ENCODE measurements around the gene MAGEA2B.
"Not testable (repeated sequence)": the region's sequence is repeated elsewhere in the genome, so short reads cannot be mapped to it uniquely, and the experiment has no call there.

The MAGEA2B gene

DNA sequence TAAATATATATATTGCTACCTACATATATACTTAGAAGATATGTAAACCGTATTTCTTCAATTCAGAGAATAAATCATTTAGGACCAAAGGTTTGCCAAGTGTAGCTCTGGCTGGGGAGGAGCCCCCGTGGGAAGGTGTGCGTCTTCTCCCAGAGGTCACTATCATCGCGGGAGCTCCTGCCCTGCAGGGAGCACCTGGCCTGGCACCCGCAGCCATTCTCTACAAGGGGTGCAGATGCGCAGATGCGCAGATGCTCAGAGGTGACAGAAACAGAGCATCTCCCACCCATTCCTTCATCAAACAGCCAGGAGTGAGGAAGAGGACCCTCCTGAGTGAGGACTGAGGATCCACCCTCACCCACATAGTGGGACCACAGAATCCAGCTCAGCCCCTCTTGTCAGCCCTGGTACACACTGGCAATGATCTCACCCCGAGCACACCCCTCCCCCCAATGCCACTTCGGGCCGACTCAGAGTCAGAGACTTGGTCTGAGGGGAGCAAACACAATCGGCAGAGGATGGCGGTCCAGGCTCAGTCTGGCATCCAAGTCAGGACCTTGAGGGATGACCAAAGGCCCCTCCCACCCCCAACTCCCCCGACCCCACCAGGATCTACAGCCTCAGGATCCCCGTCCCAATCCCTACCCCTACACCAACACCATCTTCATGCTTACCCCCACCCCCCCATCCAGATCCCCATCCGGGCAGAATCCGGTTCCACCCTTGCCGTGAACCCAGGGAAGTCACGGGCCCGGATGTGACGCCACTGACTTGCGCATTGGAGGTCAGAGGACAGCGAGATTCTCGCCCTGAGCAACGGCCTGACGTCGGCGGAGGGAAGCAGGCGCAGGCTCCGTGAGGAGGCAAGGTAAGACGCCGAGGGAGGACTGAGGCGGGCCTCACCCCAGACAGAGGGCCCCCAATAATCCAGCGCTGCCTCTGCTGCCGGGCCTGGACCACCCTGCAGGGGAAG lies at the start of gene MAGEA2B:
Gene MAGEA2B (plus strand): TSS at position 814 of the 973 bp plus-strand sequence. CDS start 2,479 bp downstream, outside the sequence.
- H3K4me3 ChIP-seq (ENCODE audit: low read length in 2 of 2); H3K27ac ChIP-seq (ENCODE audit: low read depth in 2 of 2, low read length in 2 of 2); H3K27me3 ChIP-seq (ENCODE audit: control insufficient read depth in 2 of 2, insufficient read depth in 2 of 2, low read length in 2 of 2); H3K9me3 ChIP-seq (ENCODE audit: control insufficient read depth in 2 of 2, low read length in 2 of 2); H3K9ac ChIP-seq (ENCODE audit: low read depth in 1 of 2, low read length in 2 of 2); H3K36me3 ChIP-seq (ENCODE audit: control insufficient read depth in 2 of 2, insufficient read depth in 2 of 2, low read length in 2 of 2); H3K4me1 ChIP-seq (ENCODE audit: control insufficient read depth in 2 of 2, insufficient read depth in 2 of 2, low read length in 2 of 2): not testable (repeated sequence)

DNA sequence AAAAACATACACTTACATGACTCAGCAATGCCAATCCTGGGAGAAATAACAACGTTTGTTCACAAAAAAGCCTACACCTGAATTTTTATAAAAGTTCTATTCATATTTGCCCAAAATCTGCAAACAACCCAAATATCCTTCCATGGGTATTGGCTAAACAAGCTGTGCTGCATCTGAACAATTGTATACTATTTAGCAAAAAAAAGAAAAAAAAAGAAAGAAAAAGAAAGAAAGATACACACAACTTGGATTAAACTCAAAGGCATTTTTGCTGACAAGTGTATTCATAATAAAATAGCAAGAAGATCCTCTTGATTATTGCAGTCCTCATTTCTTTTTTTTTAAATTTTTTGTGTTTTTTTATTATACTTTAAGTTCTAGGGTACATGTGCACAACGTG lies 40.3 kb upstream of the MAGEA2B start:
- H3K4me1 ChIP-seq (ENCODE audit: control insufficient read depth in 2 of 2, insufficient read depth in 2 of 2, low read length in 2 of 2): no peaks in the 10 kb centered on the region
- no peak overlapping the region for H3K27ac ChIP-seq (ENCODE audit: low read depth in 2 of 2, low read length in 2 of 2)
- H3K36me3 ChIP-seq (ENCODE audit: control insufficient read depth in 2 of 2, insufficient read depth in 2 of 2, low read length in 2 of 2): no peaks in the 10 kb centered on the region
- H3K9ac ChIP-seq (ENCODE audit: low read depth in 1 of 2, low read length in 2 of 2): no peak overlapping the region
- peaks cover 0 to 3% of the 10 kb centered on the region in 2 donors for H3K27me3 ChIP-seq (ENCODE audit: control insufficient read depth in 2 of 2, insufficient read depth in 2 of 2, low read length in 2 of 2)
- H3K9me3 ChIP-seq (ENCODE audit: control insufficient read depth in 2 of 2, low read length in 2 of 2): no peaks in the 10 kb centered on the region
- no peak overlapping the region for H3K4me3 ChIP-seq (ENCODE audit: low read length in 2 of 2)

DNA sequence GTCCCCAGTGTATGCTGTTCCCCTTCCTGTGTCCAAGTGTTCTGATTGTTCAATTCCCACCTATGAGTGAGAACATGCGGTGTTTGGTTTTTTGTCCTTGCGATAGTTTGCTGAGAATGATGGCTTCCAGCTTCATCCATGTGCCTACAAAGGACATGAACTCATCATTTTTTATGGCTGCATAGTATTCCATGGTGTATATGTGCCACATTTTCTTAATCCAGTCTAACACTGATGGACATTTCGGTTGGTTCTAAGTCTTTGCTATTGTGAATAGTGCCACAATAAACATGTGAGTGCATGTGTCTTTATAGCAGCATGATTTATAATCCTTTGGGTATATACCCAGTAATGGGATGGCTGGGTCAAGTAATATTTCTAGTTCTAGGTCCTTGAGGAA lies 39.8 kb upstream of the MAGEA2B start:
- H3K9ac ChIP-seq (ENCODE audit: low read depth in 1 of 2, low read length in 2 of 2); H3K9me3 ChIP-seq (ENCODE audit: control insufficient read depth in 2 of 2, low read length in 2 of 2); H3K36me3 ChIP-seq (ENCODE audit: control insufficient read depth in 2 of 2, insufficient read depth in 2 of 2, low read length in 2 of 2); H3K27ac ChIP-seq (ENCODE audit: low read depth in 2 of 2, low read length in 2 of 2); H3K4me1 ChIP-seq (ENCODE audit: control insufficient read depth in 2 of 2, insufficient read depth in 2 of 2, low read length in 2 of 2); H3K4me3 ChIP-seq (ENCODE audit: low read length in 2 of 2); H3K27me3 ChIP-seq (ENCODE audit: control insufficient read depth in 2 of 2, insufficient read depth in 2 of 2, low read length in 2 of 2): not testable (repeated sequence)

DNA sequence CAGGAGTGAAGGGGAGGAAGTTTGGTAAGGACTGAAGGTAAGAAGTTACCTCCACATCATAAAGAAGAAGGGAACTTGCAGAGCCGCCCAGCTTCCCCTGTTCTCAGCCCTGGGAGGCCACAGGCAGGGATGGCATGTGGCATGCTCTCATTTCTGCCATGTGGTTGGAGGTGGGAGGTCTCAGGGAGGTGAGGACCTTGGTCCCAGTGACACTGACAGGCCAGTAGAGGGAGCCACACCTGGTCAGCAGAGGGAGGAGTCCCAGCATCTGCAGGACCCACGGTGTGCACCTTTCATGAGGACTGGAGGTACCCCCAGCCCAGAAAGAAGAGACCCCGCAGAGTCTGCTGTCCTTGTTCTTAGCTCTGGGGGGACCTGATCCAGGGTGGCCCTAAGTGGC lies 33.4 kb upstream of the MAGEA2B start:
- H3K27me3 ChIP-seq (ENCODE audit: control insufficient read depth in 2 of 2, insufficient read depth in 2 of 2, low read length in 2 of 2); H3K4me3 ChIP-seq (ENCODE audit: low read length in 2 of 2); H3K27ac ChIP-seq (ENCODE audit: low read depth in 2 of 2, low read length in 2 of 2); H3K36me3 ChIP-seq (ENCODE audit: control insufficient read depth in 2 of 2, insufficient read depth in 2 of 2, low read length in 2 of 2); H3K9ac ChIP-seq (ENCODE audit: low read depth in 1 of 2, low read length in 2 of 2); H3K9me3 ChIP-seq (ENCODE audit: control insufficient read depth in 2 of 2, low read length in 2 of 2); H3K4me1 ChIP-seq (ENCODE audit: control insufficient read depth in 2 of 2, insufficient read depth in 2 of 2, low read length in 2 of 2): not testable (repeated sequence)

GRCh38 chrX:152697952-152698931 lies 16.2 kb upstream of the MAGEA2B start, which contains the start of gene MAGEA3:
Gene MAGEA3, plus strand, starts transcription at chrX:152698794. Its CDS starts 2,039 bp downstream, at chrX:152700833.
- H3K27me3 ChIP-seq (ENCODE audit: control insufficient read depth in 2 of 2, insufficient read depth in 2 of 2, low read length in 2 of 2); H3K36me3 ChIP-seq (ENCODE audit: control insufficient read depth in 2 of 2, insufficient read depth in 2 of 2, low read length in 2 of 2); H3K4me1 ChIP-seq (ENCODE audit: control insufficient read depth in 2 of 2, insufficient read depth in 2 of 2, low read length in 2 of 2); H3K4me3 ChIP-seq (ENCODE audit: low read length in 2 of 2); H3K9me3 ChIP-seq (ENCODE audit: control insufficient read depth in 2 of 2, low read length in 2 of 2); H3K27ac ChIP-seq (ENCODE audit: low read depth in 2 of 2, low read length in 2 of 2); H3K9ac ChIP-seq (ENCODE audit: low read depth in 1 of 2, low read length in 2 of 2): not testable (repeated sequence)

GRCh38 chrX:152700390-152700789 lies 14.0 kb upstream of the MAGEA2B start:
- H3K9me3 ChIP-seq (ENCODE audit: control insufficient read depth in 2 of 2, low read length in 2 of 2); H3K36me3 ChIP-seq (ENCODE audit: control insufficient read depth in 2 of 2, insufficient read depth in 2 of 2, low read length in 2 of 2); H3K4me1 ChIP-seq (ENCODE audit: control insufficient read depth in 2 of 2, insufficient read depth in 2 of 2, low read length in 2 of 2); H3K27me3 ChIP-seq (ENCODE audit: control insufficient read depth in 2 of 2, insufficient read depth in 2 of 2, low read length in 2 of 2); H3K9ac ChIP-seq (ENCODE audit: low read depth in 1 of 2, low read length in 2 of 2); H3K4me3 ChIP-seq (ENCODE audit: low read length in 2 of 2); H3K27ac ChIP-seq (ENCODE audit: low read depth in 2 of 2, low read length in 2 of 2): not testable (repeated sequence)

DNA sequence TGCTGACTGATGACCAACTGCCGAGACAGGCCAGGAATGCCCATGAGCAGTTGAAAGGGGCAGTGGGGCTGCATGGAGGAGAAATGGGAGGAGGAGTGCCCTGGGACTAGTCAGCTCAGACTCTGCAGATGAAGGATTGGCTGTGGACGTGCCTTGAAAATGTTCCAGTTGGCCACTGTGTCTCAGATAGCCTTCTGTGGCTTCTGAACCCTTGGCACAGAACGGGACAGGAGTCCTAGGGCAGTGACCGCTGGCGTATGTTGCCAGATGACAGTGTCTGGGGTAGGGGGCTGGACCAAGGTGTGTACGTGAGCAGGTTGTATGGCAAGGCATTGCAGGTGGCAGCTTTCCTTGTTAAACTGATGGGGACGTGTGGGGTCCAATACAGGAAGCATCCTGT lies 7.9 kb upstream of the MAGEA2B start:
- H3K4me3 ChIP-seq (ENCODE audit: low read length in 2 of 2); H3K9me3 ChIP-seq (ENCODE audit: control insufficient read depth in 2 of 2, low read length in 2 of 2); H3K27me3 ChIP-seq (ENCODE audit: control insufficient read depth in 2 of 2, insufficient read depth in 2 of 2, low read length in 2 of 2); H3K27ac ChIP-seq (ENCODE audit: low read depth in 2 of 2, low read length in 2 of 2); H3K36me3 ChIP-seq (ENCODE audit: control insufficient read depth in 2 of 2, insufficient read depth in 2 of 2, low read length in 2 of 2); H3K4me1 ChIP-seq (ENCODE audit: control insufficient read depth in 2 of 2, insufficient read depth in 2 of 2, low read length in 2 of 2); H3K9ac ChIP-seq (ENCODE audit: low read depth in 1 of 2, low read length in 2 of 2): not testable (repeated sequence)

DNA sequence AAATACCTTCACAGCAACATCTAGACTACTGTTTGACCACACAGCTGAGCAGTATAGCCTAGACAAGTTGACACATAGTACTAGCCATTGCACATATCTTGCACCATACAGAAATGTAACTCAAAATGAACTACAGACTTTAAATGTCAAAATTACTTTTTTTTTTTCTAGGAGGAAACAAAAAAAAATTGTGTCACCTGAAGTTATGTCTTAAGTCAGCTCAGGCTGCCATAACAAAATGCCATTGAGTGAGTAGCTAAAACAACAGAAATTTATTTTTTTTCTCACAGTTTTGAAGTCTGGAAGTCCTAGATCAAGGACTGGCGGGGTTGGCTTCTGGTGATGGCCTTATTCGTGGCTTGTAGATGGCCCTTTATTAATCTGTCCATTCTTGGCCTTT lies 5.3 kb upstream of the MAGEA2B start, which contains the start of gene CSAG2:
Gene CSAG2 (minus strand): TSS at position 101 of the 400 bp plus-strand sequence. CDS start 161 bp downstream, outside the sequence.
- not testable (repeated sequence) for H3K36me3 ChIP-seq (ENCODE audit: control insufficient read depth in 2 of 2, insufficient read depth in 2 of 2, low read length in 2 of 2); H3K4me1 ChIP-seq (ENCODE audit: control insufficient read depth in 2 of 2, insufficient read depth in 2 of 2, low read length in 2 of 2); H3K4me3 ChIP-seq (ENCODE audit: low read length in 2 of 2); H3K9me3 ChIP-seq (ENCODE audit: control insufficient read depth in 2 of 2, low read length in 2 of 2); H3K9ac ChIP-seq (ENCODE audit: low read depth in 1 of 2, low read length in 2 of 2); H3K27me3 ChIP-seq (ENCODE audit: control insufficient read depth in 2 of 2, insufficient read depth in 2 of 2, low read length in 2 of 2); H3K27ac ChIP-seq (ENCODE audit: low read depth in 2 of 2, low read length in 2 of 2)

DNA sequence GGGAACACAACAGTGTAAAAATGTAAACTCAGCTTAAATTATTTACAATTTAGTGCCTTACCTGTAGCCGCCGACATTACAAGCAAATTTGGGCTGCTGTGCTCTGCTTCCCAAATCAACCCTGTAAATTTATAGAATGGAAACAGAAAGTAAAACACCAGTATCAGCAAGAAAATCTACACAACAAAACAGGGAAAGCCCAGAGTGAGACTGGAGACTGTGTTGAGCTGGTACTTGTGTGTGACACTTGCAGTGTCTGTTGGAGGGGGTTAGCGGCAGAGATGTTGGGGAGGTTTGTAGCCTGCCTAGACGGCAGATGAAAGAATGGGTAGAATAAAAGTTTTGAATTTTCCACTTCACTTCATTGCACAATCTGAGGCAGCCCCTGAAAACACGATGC lies 1.2 kb upstream of the MAGEA2B start:
- not testable (repeated sequence) for H3K9ac ChIP-seq (ENCODE audit: low read depth in 1 of 2, low read length in 2 of 2); H3K36me3 ChIP-seq (ENCODE audit: control insufficient read depth in 2 of 2, insufficient read depth in 2 of 2, low read length in 2 of 2); H3K27me3 ChIP-seq (ENCODE audit: control insufficient read depth in 2 of 2, insufficient read depth in 2 of 2, low read length in 2 of 2); H3K4me1 ChIP-seq (ENCODE audit: control insufficient read depth in 2 of 2, insufficient read depth in 2 of 2, low read length in 2 of 2); H3K27ac ChIP-seq (ENCODE audit: low read depth in 2 of 2, low read length in 2 of 2); H3K9me3 ChIP-seq (ENCODE audit: control insufficient read depth in 2 of 2, low read length in 2 of 2); H3K4me3 ChIP-seq (ENCODE audit: low read length in 2 of 2)

DNA sequence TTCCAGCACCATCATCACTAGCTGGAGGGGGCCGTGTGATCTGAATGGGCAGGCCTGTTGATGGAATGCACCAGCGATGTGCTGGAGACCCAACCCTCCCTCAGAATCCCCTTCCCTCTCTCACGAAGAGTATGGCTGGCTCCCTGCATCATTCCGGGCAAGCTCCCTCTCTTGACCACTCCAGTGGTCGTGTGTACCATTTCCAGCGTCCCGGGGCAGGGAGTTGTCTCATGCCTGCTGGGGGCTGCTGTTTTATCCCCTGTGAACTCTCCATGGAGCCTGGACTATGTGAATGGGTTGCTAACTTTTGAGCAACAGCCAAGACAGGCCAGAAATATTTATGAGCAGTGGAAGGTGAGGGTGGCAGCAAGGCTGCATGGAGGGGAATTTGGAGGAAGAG lies 11.0 kb downstream of the MAGEA2B start:
- no peak overlapping the region for H3K27ac ChIP-seq (ENCODE audit: low read depth in 2 of 2, low read length in 2 of 2)
- no peaks in the 10 kb centered on the region for H3K27me3 ChIP-seq (ENCODE audit: control insufficient read depth in 2 of 2, insufficient read depth in 2 of 2, low read length in 2 of 2)
- no peak overlapping the region for H3K9ac ChIP-seq (ENCODE audit: low read depth in 1 of 2, low read length in 2 of 2)
- H3K4me3 ChIP-seq (ENCODE audit: low read length in 2 of 2): no peak overlapping the region
- H3K36me3 ChIP-seq (ENCODE audit: control insufficient read depth in 2 of 2, insufficient read depth in 2 of 2, low read length in 2 of 2): no peaks in the 10 kb centered on the region
- H3K4me1 ChIP-seq (ENCODE audit: control insufficient read depth in 2 of 2, insufficient read depth in 2 of 2, low read length in 2 of 2): no peaks in the 10 kb centered on the region
- no peaks in the 10 kb centered on the region for H3K9me3 ChIP-seq (ENCODE audit: control insufficient read depth in 2 of 2, low read length in 2 of 2)
